Globus pallidus (tissue), 1 donor: ENCODE measurements around the gene KRTAP10-8.
"Not testable (repeated sequence)": the region's sequence is repeated elsewhere in the genome, so short reads cannot be mapped to it uniquely, and the experiment has no call there.

Experiments used
- DNase-seq: peaks from one replicate; pipeline ENCODE4 v3.0.0-alpha.2; 2015; ENCODE audit warnings: low spot score

Gene KRTAP10-8

DNA sequence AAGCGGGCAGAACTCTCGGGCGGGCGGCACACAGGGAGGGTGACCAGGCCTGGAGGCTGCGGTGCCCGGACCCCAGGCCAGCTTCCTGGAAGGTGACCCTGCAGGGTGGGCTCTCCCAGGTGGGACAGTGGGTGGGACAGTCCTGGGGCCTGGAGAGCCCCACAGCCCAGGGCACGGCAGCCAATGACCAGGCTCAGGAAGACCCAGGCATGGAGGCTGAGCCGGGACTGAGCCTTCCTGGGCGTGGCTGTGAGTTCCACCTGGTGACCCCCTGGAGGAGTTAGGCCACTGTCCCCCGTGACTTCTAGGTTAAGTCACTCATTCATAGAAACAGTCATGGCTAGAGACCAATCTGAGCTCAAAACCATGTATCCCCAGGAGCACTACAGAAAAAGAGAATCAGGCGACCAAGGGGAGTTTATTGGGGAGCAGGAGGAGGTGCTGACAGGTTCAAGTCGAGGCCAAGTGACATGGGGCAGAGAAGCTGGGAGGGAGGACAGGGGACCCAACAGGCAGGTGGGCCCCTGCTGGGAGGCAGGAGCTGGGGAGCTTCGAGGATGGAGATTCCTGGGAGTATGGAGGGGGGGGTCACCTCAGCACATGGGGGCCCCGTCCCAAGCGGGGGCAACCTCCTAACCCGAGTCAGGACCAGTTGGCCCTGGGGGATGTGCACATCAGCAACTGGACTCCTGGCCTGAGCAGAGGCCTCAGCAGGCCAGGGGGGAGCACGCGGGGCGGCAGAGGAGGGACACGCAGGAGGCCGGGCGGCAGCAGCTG is 32.6 kb upstream of the KRTAP10-8 start:
- no peak for DNase-seq

DNA sequence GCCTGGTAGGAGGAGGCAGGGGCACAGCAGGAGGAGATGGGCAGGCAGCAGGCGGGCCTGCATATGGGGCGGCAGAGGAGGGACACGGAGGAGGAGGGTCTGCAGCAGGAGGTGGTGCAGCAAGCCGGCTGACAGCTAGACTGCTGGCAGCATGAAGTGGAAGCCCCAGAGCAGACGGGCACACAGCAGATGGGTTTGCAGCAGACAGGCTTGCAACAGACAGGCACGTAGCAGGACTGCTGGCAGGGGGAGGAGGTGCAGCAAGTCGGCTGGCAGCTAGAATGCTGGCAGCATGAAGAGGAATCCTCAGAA is 32.1 kb upstream of the KRTAP10-8 start:
- no peak for DNase-seq

DNA sequence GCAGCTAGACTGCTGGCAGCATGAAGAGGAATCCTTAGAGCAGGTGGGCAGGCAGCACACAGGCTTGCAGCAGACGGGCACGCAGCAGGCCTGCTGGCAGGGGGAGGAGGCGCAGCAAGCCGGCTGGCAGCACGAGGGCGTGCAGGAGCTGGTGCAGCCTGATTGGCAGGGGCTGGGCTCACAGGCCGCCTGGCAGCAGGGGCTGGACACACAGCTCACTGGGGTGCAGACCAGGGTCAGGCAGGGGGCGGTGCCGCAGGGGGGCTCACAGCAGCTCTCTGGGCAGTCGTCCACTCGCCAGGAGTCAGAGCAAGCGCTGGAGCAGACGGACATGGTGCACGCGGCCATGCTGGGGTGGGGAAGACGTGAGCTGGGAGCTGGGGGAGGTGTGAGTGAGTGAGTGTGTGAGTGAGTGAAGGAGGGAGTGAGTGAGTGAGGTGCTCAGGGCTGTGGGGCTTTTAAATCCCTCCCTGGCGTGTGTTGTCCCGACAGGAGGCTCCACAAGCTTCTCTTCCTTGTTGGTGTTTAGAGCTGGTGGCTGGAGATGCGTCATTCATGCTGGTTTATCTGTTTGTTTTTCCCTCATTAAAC is 31.6 kb upstream of the KRTAP10-8 start, which contains the start of gene KRTAP10-5:
Gene KRTAP10-5, minus strand, starts transcription at position 374 of the 591 bp plus-strand sequence. Its CDS starts 26 bp downstream, at position 348.
- DNase-seq, result not testable (repeated sequence)

DNA sequence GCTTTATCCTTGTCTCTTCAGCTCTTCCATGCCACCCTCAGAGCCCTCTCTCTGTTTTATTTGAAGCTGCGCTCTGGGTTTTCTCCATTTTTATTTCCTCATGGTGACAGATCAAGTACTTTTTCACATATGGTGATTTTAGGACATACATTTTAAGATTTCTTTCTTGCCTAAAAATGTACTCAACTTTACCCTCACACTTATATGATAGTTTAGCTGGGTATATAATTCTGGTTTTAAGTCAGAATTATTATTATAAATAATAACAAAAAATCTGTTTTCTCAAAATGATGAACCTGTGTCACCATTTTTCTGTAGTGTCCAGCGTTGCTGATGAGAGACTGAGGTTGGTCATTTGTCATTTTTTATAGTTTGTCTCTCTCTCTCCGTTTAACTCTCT is 30.7 kb upstream of the KRTAP10-8 start:
- DNase-seq, result no peak

DNA sequence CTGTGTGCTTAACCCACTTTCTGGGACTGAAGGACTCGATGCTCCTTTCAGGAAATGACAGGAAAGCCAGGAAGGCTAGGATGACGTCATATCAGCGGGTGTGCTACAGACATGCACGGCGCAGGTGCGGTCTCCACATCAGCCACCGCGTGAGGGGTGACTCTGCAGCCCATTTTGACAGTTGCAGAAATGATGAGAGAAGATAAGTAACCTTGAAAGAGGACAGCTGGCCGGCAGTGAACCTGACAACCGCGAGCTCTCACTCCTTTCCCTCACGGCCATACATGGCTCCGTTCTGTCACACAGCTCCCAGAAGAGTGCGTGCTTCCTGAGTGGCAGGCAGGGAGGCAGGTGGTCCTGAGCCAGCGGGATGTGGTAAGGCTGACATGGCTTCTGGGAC is 29.8 kb upstream of the KRTAP10-8 start:
- DNase-seq, result no peak

DNA sequence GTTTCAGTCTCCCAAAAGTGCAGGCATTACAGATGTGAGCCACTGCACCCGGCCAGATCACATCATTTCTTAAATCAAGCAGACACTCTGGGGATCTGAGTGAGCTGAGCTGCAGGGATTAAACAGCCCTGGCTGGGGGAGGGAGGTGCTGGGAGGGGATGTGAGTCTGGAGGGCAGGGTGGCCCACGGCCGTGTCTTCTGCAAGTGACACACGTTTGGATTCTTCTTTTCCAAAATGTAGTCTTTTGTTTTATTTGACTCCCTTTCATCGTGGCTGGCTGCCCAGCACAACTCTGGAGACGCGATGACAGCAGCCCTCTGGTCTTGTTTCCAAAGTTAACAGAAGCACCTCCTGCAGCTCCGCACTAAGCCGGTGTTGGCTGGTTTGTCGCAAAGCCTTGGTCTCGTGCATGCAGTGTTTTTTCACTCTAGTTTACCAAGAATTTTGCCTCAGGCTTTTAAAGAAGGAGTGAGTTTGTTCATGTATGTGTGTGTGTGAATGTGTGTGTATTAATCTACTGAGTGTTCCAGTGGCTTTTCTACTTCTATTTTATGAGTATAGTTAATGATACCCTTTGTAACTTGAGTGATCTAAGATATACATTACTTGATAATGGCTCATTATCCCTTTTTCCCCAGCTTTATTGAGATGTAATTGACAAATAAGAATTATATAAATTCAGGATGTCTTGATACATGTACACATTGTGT is 28.6 kb upstream of the KRTAP10-8 start:
- no peak for DNase-seq

DNA sequence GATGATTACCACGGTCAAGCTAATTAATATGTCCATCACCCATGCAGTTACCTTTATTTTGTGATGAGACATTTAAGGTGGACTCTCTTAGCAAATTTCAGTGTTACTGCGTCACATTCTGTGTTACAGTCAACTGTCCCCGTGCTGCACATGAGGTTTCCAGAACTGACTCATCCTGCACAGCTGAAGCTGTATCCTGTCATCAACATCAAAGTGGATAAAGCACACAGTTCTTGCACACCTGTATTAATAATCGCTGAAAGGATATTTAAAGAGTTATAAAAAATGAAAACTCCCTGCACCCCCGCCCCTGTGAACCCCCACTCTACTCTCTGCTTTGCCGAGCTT is 28.1 kb upstream of the KRTAP10-8 start:
- DNase-seq, result no peak

DNA sequence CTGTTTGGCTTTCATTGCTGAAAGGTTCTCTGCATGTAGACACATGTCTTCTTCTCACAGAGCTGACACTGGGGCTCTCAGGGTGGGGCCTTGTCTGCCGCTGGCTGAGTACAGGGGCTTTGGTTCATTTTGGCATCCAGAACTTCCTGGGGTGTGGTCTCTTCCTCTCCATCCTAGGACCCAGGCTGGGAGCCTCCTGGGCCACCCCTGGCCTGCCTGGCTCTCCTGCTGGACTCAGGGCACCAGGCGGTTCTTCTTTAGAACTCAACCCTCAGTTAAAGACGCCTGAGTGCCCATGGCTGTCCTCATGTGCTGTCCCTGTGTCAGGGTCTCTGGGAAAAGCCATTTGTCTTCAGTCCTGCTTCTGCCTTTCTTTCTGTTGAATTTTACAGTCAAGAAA is 26.0 kb upstream of the KRTAP10-8 start:
- DNase-seq, result no peak

DNA sequence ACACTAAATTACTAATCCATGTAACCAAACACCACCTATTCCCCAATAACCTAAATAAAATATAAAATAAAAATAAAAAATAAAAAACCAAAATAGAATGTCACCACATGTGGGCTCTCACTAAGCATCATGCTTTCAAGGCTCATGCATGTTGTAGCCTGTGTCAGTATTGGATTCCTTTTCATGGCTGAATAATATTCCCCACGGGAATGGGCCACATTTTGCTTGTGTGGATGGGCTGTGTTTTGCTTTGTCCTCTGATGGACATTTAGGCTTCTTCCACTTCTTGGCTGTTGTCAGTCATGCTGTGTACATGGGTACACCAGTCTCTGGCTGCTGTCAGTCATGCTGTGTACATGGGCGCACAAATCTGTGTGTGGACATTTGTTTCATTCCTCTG is 22.8 kb upstream of the KRTAP10-8 start:
- DNase-seq, result no peak

DNA sequence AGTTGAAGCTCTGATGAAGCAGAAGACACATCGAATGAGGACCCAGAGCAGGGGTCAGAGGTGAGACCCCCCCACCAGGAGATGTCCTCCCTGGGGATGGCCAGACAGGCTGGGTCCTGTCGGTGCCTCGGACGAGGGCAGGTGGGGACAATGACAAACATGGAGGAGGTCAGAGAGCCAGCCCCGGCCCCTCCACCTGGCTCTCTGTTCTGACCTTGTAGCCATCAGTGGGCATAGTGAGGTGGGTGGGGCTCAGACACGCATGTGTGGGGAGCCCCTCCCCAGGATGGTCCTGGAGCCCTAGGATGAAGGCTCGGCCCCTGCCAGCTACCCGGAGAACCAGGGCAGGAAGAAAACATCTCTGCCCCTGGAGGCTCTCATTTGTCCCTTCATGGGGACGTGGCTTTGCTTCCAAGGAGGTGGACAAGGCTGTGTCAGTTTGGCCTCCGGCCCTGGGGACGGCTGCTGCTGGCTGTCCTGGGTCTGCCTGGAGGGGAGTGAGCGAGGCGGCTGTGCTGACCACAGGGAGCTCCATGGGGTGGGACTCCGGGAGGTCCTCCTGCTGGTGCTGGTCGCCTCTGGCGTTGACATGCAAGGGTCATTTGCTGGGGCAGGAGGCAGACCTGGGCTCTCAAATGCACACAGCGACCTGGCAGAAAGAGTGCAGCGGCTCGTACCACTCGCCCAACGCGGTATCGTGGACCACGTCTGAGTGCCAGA is 22.1 kb upstream of the KRTAP10-8 start:
- DNase-seq, result no peak

DNA sequence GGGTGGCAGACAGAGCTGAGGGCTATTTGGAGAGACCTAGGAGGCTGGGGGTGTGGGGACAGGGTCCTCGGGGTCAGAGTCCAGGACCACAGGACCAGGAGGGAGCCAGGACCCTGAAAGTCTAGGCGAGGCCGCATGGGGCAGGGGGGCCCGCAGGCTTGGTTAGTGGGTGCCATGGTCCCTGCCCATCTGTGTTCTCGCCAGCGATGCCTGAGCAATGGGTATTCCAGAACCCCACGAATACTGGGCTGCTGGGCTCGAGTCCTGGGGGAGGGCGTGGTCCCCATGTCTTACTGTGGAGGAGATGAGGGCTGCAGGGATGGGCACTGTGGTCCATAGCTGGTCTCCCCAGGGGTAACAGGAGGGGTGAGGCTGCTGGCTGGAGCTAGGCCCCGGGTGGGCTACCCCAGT is 21.6 kb upstream of the KRTAP10-8 start:
- no peak for DNase-seq

DNA sequence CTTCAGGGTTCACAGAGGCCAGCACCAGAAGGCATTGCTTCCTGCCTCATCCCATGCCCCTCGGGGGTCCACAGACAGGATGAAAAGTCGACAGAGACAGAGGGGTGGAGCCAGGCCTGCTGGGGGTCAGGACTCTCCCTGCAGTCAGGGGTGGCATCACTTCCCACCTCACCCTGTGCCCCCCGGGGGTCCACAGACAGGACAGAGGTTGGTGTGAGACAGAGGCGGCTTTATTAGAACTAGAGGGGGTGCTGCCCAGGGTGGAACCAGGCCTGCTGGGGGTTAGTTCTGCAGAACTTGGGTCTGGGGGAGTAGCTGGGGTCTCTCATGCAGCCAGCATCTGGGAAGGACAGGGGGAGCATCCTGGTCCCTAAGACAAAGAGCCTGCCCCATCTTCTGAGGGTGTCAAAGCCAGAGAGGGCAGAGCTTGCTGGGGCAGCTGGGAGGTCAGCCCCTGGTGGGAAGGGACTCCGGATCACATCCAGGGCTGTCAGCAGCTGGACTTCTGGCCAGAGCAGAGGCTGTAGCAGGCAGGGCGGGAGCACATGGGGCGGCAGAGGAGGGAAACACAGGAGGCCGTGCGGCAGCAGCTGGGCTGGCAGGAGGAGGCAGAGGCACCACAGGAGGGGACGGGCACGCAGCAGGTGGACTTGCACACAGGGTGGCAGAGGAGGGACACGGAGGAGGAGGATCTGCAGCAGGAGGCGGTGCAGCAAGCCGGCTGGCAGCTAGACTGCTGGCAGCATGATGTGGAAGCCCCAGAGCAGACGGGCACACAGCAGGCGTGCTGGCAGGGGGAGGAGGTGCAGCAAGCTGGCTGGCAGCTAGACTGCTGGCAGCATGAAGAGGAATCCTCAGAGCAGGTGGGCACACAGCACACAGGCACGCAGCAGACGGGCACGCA is 20.7 kb upstream of the KRTAP10-8 start:
- not testable (repeated sequence) for DNase-seq

DNA sequence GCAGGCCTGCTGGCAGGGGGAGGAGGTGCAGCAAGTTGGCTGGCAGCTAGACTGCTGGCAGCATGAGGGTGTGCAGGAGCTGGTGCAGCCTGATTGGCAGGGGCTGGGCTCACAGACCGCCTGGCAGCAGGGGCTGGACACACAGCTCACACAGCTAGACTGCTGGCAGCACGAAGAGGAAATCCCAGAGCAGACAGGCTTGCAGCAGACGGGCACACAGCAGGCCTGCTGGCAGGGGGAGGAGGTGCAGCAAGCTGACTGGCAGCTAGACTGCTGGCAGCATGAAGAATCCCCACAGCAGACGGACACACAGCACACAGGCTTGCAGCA is 20.1 kb upstream of the KRTAP10-8 start:
- not testable (repeated sequence) for DNase-seq

DNA sequence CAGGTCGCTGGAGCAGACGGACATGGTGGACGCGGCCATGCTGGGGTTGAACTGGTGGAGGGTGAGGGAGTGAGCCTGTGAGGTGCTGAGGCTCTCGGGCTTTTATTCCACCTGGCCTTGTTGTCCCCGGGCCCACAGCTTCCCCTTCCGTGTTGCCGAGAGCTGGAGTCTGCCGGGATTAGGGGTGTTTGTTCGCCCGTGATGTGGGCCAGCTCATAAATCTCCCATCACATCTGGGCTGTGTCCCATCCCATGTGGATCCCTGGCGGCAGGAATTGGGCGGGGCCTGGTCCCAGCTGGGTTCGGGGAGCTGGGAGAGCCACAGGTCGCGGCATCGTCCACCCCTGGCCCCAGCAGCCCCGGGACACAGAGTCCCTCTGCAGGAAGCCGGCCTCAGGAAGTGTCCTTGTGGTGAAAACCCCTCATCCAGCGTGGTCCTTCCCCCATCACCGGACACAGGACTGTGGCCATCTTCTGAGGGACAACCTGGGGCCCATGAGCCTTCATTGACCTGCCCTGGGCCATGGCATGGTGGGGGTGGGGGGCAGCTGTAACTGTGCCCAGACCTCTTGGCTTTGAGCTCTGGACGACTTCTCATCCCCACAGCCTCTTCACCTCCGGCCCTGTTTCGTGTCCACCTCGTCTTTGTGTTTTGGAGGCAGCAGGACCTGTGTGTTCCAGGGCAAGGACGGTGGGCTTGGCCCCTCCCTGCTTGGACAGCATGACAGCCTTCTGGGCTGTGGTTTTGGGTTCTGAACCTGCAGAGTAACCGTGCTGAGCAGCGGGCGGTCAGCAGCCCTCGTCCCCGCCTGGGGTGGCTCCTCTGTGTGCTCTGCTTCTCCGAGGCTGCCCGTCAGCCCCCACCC is 19.2 kb upstream of the KRTAP10-8 start, which contains the start of gene KRTAP10-6:
Gene KRTAP10-6, minus strand, starts transcription at position 60 of the 866 bp plus-strand sequence. Its CDS starts 21 bp downstream, at position 39.
- DNase-seq, result no peak

DNA sequence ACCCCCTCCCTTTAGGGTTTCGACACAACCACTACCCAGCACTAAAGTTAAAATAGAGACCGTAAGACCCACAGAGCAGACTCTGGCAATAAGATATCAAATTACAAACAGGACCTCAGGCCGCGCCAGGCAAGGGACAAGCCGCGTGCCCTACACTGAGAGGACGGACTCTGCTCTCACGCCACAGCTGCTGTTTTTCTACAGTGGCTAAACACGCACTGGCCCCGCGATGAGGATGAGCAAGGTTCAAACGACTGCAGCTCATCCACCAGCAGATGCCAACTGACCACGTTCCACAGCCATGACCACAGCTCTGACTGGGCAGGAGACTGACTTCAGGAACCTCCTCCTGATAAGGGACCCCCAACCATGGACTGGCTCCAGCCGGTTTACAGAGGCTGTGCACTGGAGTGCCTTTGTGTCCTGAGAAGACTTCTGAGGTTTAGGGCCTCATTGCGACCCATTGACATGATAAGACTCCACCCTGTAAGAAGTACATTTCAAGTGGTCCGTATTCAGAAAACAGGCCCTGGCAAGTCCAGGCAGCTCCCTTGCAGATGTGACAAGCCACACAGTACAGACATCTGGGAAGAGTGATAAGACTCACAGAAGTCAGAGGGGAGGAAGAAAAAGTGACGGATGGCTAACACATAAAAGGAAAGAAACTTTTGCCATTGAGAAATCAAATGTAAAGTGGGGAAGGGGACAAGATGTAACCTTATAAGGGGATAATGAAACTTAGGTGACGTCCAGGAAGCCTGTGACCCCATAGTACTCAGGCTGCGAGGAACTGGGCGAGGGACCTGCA is 18.1 kb upstream of the KRTAP10-8 start:
- no peak for DNase-seq

DNA sequence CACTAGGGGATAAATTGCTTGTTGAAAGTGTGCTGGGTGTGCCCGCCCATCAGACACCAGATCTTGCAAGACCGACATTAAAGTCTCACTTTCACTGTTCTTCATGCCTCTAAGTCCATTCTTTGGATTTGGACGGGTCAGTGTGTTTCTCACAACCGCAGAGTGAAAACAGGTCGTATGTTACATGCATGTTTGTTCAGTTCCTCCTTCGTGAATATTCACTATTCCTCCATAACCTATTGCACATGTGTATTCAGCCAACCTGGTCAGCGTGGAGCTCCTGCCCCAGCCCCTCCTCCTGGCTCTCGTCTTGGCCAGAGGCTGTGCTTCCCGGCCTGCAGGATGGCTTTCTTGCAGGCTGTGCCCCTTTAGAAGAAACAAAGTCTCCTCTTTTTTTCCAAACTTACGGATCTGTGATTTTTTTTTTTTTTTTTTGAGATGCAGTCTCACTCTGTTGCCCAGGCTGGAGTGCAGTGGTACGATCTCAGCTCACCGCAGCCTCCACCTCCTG is 17.4 kb upstream of the KRTAP10-8 start:
- no peak for DNase-seq

DNA sequence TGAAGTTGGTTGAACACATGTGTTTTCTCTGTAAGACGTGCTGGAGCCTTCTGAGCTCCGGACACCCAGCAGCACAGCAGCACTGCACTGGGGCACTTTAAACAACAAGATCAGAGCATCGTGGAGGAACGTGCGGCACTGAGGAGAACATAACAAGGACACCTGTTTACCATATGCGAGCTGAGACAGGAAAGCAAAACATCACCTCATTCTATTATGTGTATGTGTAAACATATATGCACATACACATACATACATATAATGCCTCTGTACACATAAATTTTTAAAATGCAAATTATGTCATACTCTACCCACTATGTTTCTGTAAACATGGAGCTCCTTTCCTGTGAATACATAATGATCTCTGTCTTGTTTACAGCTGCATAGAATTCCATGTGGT is 16.4 kb upstream of the KRTAP10-8 start:
- no peak for DNase-seq

DNA sequence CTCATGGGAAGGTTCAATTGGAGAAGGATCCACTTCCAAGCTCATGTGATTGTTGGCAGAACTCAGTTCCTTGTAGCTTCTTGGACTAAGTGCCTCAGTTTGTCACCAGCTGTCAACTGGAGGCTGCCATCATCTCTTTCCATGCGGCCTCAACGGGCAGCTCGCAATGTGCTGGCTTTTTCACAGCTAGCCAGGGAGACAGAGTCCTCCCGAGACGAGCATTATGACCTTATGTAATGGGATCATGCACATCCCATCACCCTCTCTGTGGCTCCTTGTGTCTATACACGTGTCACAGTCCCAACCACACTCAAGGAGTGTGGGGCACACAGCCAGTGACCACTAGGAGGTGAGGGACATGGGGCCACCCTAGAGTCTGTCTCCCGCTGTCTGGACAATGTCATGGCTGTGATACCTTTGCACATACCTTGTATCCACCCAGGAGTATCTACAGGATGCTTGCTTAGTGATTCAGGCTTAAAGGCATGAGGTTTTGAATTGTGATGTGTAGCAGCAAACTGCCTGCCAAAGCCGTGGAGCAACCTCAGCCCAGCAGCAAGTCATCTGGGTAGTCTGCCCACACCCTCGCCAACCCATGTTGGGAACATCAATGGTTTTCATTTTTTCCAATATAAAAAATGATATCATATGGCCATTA is 15.7 kb upstream of the KRTAP10-8 start:
- no peak for DNase-seq

DNA sequence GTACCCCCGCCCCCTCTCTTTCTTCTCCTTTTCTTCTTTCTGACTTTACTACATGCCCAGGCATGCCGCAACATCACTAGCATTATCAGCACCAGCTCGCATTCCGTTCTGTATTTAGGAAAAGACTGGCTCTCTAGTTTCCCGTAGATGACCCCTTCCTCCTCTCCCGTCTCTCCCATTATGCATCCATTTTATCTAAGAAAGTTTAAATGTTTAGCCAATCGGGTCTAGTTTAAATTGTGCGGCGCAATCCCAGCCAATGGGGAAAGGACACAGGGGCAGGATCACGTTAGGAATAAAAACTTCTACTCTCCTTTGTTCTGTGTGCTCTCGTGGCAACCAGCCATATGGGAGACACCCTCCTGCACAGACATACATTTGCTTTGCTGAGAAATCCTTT is 13.8 kb upstream of the KRTAP10-8 start:
- DNase-seq, result no peak
